Muscle of leg (tissue), 11 donors: Measurements from ENCODE around the gene SEMA3E. TPM values are rescaled to one million over a fixed set of nuclear protein-coding genes. Genes with fewer than 3 reads are reported as not detected.
A peak's percentile ranks its signal among the peaks of the same experiment; 100 is the strongest.
"Not testable (repeated sequence)": the region's sequence is repeated elsewhere in the genome, so short reads cannot be mapped to it uniquely, and the experiment has no call there.

Experiments
- DNase-seq: peaks from one replicate; pipeline ENCODE4 v3.0.0; 2013
- H3K27ac ChIP-seq: one replicate; pipeline ENCODE4 v1.5.1; 2013; ENCODE audit warnings: mild to moderate bottlenecking, low read length, control low read depth
- H3K27me3 ChIP-seq: one replicate; pipeline ENCODE4 v1.6.1; 2013; ENCODE audit warnings: low read length; ENCODE audit not compliant: control insufficient read depth, insufficient read depth
- H3K36me3 ChIP-seq: one replicate; pipeline ENCODE4 v1.6.1; 2013; ENCODE audit warnings: low read length; ENCODE audit not compliant: control insufficient read depth, insufficient read depth
- H3K4me1 ChIP-seq: one replicate; pipeline ENCODE4 v1.6.1; 2013; ENCODE audit warnings: low read length; ENCODE audit not compliant: control insufficient read depth, insufficient read depth
- H3K4me3 ChIP-seq: one replicate; pipeline ENCODE4 v1.5.1; 2013; ENCODE audit warnings: low read length, control low read depth
- H3K9me3 ChIP-seq: replicated peaks from 2 replicates; pipeline ENCODE4 v1.6.1; 2013; ENCODE audit warnings: low read depth, low read length; ENCODE audit not compliant: control insufficient read depth
- WGBS: methylation state at CpG from one replicate; pipeline ENCODE4 v1.1.5; 2013; ENCODE audit warnings: missing lambda C conversion rate; ENCODE audit not compliant: insufficient coverage; 5-methylcytosine and 5-hydroxymethylcytosine counted together
- polyA plus RNA-seq, 8 donors: library from polyadenylated mRNA; unstranded; fragments of 120-200 nt; gene quantifications; one replicate each; pipeline versions ENCODE4 v1.2.1 to v1.2.3, GENCODE V29; 2013; ENCODE audit warnings: inconsistent platforms in 1 of 8, low replicate concordance in 1 of 8; ENCODE audit not compliant: insufficient read length in 8 of 8, insufficient read depth in 1 of 8
- total RNA-seq: library from RNA; stranded (reverse); fragments of 120-200 nt; gene quantifications from one replicate; pipeline ENCODE4 v1.2.4, GENCODE V29; 2013

SEMA3E gene
- total and polyA plus RNA-seq, 9 donors: 2.2 to 5.8 (median 3.8) TPM

- Histone ChIP-seq H3K36me3 (no peaks in the 10 kb centered on the region), H3K27me3 (no peaks in the 10 kb centered on the region), H3K9me3 (no peaks in the 10 kb centered on the region), H3K27ac (no peak overlapping the region), H3K4me1 (no peaks in the 10 kb centered on the region), H3K4me3 (no peak overlapping the region)
- WGBS: 46% methylated on average over 3 of the region's 4 CpGs
- DNase-seq: no peak
Measured at GRCh38 chr7:83439026-83439425, 209.9 kb downstream of the SEMA3E start.

DNA sequence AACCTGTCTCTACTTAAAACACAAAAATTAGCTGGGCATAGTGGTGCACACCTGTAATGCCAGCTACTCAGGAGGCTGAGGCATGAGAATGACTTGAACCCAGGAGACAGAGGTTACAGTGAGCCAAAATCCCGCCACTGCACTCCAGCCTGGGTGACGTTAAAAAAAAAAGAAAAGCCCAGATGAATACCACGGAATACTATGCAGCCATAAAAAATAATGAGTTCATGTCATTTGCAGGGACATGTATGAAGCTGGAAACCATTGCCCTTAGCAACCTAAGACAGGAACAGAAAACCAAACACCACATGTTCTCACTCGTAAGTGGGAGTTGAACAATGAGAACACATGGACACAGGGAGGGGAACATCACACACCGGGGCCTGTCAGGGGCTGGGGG is 218.7 kb downstream of the SEMA3E start:
- H3K4me3 ChIP-seq, DNase-seq, H3K36me3 ChIP-seq, H3K9me3 ChIP-seq, H3K4me1 ChIP-seq, H3K27me3 ChIP-seq, H3K27ac ChIP-seq: not testable (repeated sequence)
- WGBS: 86% methylated on average over 2 of the region's 5 CpGs

DNA sequence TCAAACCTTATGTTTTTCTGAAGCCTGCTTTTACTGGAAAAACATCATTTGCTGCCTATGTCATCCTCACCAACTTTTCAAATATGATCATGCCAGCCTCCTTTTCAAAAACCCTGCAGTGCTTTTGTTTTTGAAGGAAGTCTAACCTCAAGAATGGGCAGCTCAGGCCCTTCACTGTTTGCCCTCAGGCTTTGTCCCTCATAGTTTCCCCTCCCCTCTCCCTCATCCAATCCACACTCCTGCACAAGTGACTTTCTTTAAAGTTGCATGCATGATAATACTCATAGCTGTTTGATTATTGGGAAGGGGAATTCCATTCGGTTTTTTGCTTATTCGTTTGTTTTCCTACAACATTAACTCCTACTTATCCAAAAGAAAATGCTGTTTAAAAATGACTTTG is 219.4 kb downstream of the SEMA3E start:
- DNase-seq: no peak
- Histone ChIP-seq H3K27me3 (no peaks in the 10 kb centered on the region), H3K4me3 (no peak overlapping the region)

DNA sequence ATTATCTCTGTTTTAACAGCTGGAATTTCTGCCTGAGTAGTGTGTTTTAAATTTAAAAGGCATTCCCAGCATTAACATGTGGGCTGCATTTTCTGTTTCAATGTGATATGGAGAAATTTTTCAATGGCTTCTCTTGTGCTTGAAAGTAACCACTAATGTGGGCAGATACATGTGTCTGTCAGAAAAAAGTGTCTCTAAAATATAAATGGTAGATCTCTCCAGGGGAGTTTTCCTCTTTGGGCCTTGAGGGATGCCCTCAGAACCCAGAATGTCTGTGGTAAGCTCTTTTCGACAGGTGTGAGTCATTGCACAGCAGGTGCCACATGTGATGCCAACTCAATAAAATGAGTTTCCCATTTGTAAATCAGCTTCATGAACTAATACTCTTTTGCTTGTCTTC is 221.1 kb downstream of the SEMA3E start:
- H3K27ac ChIP-seq: no peak overlapping the region
- DNase-seq: no peak
- no peaks in the 10 kb centered on the region for H3K36me3 ChIP-seq
- no peaks in the 10 kb centered on the region for H3K4me1 ChIP-seq
- H3K27me3 ChIP-seq: no peaks in the 10 kb centered on the region
- H3K9me3 ChIP-seq: no peaks in the 10 kb centered on the region
- WGBS: 50% methylated on average over 1 of the region's 1 CpG
- no peak overlapping the region for H3K4me3 ChIP-seq

More for the DNA sequence above, 219.4 kb downstream of the SEMA3E start:
- no CpG with 5 or more reads among the region's 2 CpGs for WGBS
- H3K4me1 ChIP-seq: no peaks in the 10 kb centered on the region
- no peaks in the 10 kb centered on the region for H3K36me3 ChIP-seq
- H3K9me3 ChIP-seq: no peaks in the 10 kb centered on the region
- no peak overlapping the region for H3K27ac ChIP-seq

- Histone ChIP-seq H3K36me3 (no peaks in the 10 kb centered on the region), H3K4me1 (no peaks in the 10 kb centered on the region), H3K27me3 (no peaks in the 10 kb centered on the region), H3K27ac (no peak overlapping the region), H3K4me3 (no peak overlapping the region), H3K9me3 (no peaks in the 10 kb centered on the region)
- no peak for DNase-seq
- no CpG with 5 or more reads among the region's 3 CpGs for WGBS
Measured at GRCh38 chr7:83426325-83426724, 222.6 kb downstream of the SEMA3E start.

DNA sequence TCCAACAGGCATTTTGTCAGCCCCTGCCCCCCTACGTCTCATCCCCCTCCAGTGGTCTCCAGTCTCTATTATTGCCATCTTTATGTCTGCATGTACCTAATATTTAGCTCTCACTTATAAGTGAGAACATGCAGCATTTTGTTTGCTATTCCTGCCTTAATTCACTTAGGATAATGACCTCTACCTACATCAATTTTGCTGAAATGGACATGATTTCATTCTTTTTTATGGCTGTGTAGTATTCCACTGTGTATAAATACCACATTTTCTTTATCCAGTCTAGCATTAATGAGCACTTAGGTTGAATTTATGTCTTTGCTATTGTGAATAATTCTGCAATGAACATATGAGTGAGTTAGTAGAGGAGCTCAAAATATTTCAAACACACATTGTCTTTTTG is 229.9 kb downstream of the SEMA3E start:
- no peaks in the 10 kb centered on the region for H3K36me3 ChIP-seq
- H3K4me3 ChIP-seq: no peak overlapping the region

DNA sequence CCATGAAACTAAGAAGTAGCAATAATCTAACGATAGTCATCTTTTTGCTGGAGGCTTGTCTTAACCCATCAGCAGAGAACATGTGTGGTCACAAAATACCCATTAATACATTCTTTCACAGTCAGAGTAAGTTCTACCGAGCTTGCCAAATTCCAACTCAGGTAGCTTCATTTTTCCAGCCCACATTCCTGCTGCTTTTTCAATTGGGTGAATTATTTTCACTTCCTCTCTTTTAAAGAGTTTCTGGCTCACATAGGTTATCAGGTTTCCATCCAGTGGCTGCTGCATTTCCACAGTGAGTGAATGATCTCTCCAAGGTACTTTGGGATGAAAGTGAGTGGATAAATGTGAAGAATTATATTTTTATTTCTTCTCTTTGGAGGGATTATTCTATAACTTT is 233.1 kb downstream of the SEMA3E start:
- no peaks in the 10 kb centered on the region for H3K27me3 ChIP-seq
- H3K4me1 ChIP-seq: no peaks in the 10 kb centered on the region
- H3K36me3 ChIP-seq: no peaks in the 10 kb centered on the region
- no peak overlapping the region for H3K4me3 ChIP-seq
- DNase-seq: peak; percentile 37
- no peaks in the 10 kb centered on the region for H3K9me3 ChIP-seq
- H3K27ac ChIP-seq: no peak overlapping the region
- WGBS: no CpG with 5 or more reads among the region's 2 CpGs

More for the DNA sequence above, 229.9 kb downstream of the SEMA3E start:
- Histone ChIP-seq H3K27ac (no peak overlapping the region), H3K4me1 (no peaks in the 10 kb centered on the region), H3K9me3 (no peaks in the 10 kb centered on the region), H3K27me3 (no peaks in the 10 kb centered on the region)
- no CpG with 5 or more reads among the region's 1 CpG for WGBS
- no peak for DNase-seq

DNA sequence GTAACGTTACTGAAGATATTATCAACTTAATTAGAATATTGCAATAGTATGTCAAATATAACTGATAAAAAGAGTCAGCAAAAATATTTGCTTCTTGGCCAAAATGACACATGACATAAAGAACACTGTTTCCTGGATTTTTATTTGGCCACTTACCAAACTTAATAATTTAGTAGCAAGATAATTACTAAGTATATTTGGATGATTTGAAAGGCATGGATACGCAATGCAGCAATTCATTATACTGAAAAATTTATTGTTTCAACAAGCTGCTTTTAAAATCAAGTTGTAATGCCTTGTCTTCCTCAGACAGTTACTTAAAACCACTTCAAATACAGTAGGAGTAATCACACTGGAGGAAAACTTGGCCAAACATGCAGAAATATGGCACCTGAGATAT is 234.0 kb downstream of the SEMA3E start:
- H3K4me3 ChIP-seq: no peak overlapping the region

DNA sequence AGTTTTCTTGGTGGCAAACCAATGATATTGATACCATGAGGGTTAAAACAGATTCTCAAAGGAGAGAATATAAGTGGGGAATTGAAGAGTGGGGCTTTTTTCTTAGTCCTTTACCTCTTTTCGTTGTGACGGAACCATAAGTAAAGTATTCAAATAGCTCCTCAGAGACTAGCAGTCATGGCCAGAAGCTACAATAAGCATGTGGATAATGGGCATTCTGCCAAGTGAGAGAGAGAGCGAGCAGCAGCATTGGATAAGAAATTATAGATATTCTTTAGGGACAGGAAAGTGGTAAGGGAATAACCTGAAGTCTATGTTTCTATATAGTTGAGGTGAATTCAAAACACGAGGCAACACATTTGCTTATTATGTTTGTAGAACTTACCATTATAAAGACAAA is 235.1 kb downstream of the SEMA3E start:
- Histone ChIP-seq H3K27ac (no peak overlapping the region), H3K27me3 (no peaks in the 10 kb centered on the region), H3K4me1 (no peaks in the 10 kb centered on the region), H3K4me3 (no peak overlapping the region), H3K9me3 (no peaks in the 10 kb centered on the region), H3K36me3 (no peaks in the 10 kb centered on the region)
- no CpG with 5 or more reads among the region's 4 CpGs for WGBS
- DNase-seq: peak; percentile 43

More for the DNA sequence above, 234.0 kb downstream of the SEMA3E start:
- Histone ChIP-seq H3K36me3 (no peaks in the 10 kb centered on the region), H3K9me3 (no peaks in the 10 kb centered on the region), H3K27me3 (no peaks in the 10 kb centered on the region), H3K4me1 (no peaks in the 10 kb centered on the region), H3K27ac (no peak overlapping the region)
- no peak for DNase-seq
- no CpG with 5 or more reads among the region's 2 CpGs for WGBS

DNA sequence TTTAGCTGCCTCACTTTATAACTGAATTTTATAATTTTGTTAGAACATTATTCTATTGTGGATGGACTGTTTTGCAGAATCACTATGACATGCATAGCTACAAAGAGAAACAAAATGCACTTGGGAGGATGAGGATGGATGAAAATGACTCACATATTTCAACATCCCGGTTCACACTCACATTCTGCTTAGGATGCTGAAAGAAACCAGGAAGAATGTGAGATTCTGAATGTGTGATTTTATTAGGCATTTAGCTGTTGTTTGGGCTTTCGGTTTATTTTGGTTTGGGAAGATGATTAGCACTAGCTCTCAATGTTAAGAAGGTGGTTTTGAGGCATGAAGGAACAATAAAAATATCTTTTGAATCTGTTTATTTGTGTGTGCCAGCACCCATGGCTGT is 235.5 kb downstream of the SEMA3E start:
- Histone ChIP-seq H3K27ac (no peak overlapping the region), H3K36me3 (no peaks in the 10 kb centered on the region), H3K27me3 (no peaks in the 10 kb centered on the region), H3K9me3 (no peaks in the 10 kb centered on the region), H3K4me1 (no peaks in the 10 kb centered on the region), H3K4me3 (no peak overlapping the region)
- WGBS: 75% methylated on average over 1 of the region's 2 CpGs
- peak; percentile 5 for DNase-seq

DNA sequence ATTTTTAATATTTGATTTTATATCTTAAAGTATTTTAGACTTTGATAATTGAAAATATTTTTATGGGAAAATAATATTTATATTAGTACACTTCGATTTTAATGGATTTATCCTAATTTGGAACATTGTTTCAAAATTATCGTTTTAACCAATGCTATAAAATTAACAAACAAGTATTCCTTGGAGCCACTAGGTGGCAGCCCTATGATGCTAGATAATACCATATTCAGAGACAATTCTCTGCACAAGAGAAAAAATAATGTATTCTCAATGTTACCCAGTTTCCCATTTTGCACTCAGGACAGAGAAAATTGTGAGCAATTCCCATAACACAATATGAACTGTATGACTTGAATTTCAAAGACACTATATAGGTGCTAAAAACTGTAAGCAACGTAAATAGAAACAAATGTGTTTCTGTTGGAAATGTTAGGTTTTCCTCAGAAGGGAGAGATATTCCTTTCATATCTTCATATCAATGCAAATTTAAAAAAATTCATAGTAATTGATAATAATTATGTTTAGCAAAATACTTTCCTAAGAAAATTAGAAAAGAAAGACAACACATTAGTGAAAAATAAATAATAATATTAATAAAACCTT is 237.8 kb downstream of the SEMA3E start:
- Histone ChIP-seq H3K4me3 (no peak overlapping the region), H3K27me3 (no peaks in the 10 kb centered on the region), H3K36me3 (no peaks in the 10 kb centered on the region), H3K4me1 (no peaks in the 10 kb centered on the region), H3K27ac (no peak overlapping the region), H3K9me3 (no peaks in the 10 kb centered on the region)
- no CpG with 5 or more reads among the region's 3 CpGs for WGBS
- peak; percentile 59 for DNase-seq
